Measurements from ENCODE around the gene ETNPPL. TPM values are rescaled to one million over a fixed set of nuclear protein-coding genes. Genes with fewer than 3 reads are reported as not detected.
A peak's percentile ranks its signal among the peaks of the same experiment; 100 is the strongest.

ETNPPL gene
- total RNA-seq, 1 donor from 2014 or later = not detected

DNA sequence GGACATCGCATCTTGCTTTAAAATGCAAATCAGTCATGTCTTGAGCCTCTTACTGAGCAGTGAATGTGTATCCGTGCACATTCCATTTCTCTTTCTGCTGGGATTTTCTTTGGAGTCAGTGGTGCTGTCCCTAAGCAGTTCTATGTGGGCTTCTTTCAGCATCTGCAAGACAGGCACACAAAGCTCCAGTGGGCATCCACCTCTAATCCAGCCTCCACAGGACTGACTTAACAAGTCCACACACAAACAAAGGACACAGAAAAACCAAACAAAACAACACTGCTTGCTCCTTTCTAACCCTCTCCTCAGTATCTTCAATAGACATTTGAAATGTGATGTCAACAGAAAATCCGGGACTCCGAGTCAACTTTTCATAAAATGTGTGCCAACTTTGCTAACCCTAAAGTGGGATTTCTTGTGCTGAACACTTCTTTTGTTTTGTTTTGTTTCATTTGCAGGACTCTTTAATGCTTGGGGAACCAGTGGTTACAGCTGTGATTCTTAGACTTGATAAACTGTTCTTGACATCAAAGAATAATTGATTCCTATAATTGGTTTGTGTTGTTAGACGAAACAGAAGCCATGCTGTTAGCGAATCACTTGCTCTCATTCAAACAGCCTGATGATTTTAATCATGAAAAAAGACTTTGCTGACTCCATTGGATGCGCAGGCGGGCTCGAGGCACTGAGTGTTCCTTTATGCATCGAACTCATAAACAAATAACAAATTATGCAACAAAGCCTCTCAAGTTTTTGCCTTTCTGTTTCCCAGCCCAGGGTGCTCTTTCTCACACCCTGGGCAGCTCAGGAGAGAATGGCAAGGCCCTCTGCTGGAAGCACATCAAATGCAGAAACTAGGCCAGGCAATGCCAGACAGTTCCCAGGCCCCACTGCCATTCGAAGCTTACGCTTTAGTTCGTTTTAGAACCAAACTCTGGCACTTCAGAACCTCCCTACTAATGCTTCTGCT, 20.1 kb downstream of the ETNPPL start:
- H3K4me3 ChIP-seq (ENCODE audit: low read depth, low read length) = no peak overlapping the region
- DNase-seq (ENCODE audit: low read depth) = no peak
- TF ChIP-seq, protein P1, sequence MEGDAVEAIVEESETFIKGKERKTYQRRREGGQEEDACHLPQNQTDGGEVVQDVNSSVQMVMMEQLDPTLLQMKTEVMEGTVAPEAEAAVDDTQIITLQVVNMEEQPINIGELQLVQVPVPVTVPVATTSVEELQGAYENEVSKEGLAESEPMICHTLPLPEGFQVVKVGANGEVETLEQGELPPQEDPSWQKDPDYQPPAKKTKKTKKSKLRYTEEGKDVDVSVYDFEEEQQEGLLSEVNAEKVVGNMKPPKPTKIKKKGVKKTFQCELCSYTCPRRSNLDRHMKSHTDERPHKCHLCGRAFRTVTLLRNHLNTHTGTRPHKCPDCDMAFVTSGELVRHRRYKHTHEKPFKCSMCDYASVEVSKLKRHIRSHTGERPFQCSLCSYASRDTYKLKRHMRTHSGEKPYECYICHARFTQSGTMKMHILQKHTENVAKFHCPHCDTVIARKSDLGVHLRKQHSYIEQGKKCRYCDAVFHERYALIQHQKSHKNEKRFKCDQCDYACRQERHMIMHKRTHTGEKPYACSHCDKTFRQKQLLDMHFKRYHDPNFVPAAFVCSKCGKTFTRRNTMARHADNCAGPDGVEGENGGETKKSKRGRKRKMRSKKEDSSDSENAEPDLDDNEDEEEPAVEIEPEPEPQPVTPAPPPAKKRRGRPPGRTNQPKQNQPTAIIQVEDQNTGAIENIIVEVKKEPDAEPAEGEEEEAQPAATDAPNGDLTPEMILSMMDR (conservative IDR thresholded peaks at IDR 0.05; ENCODE audit: low read depth, low read length) = peak; percentile 14

DNA sequence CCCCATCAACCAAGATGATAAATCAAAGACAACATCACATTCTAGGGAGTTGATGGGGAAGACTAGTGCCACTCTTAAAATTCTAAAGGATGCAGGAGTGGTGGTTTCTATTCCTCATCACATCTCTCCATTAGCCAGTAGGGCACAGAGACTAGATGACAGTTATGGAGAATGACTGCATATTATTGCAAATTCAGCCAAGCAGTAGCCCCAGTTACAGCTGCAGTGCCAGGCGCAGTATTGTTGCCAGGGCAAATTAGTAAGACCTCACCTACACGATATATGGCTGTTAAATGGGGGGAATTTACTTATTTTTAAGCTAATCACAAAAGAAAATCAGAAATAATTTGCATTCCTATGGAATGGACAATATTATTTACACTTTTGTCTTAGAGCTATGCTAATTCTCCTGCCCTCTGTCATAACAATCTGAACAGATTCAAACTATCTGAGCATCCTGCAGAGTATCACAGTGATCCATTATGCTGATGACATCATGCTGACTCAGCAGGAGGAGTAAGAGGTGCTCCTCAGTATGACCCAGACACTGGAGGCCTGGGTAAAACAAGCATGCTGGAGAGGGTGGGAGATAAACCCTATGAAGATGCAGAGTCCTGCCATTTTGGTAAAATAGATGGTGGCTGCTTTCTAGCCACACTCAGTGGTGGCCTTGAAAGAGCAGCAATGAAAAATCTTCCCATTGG, 24.7 kb downstream of the ETNPPL start:
- TF ChIP-seq, protein P1 (conservative IDR thresholded peaks at IDR 0.05; ENCODE audit: low read depth, low read length) = no peak
- H3K4me3 ChIP-seq (ENCODE audit: low read depth, low read length) = no peak overlapping the region
- no peak for DNase-seq (ENCODE audit: low read depth)

DNA sequence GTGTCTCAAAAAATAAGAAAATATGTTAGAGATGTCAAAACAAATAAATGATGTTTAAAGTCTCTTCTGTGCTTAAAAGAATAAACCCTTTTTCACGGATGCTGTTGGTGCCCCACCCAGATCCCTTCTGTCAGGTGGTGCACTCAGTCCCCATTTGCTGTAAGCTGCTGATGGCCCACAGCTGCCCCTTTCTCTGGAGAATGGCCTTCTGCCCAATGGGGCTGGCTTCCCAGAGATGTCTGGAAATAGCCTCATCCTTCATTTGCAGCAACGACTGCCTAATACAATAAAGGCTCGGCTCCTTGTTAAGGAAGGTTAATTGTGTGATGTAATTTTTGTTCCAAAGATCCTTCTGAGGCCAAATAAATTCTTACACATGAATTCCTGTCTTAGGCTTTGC, 31.8 kb downstream of the ETNPPL start:
- TF ChIP-seq, protein P1 (conservative IDR thresholded peaks at IDR 0.05; ENCODE audit: low read depth, low read length) = no peak
- no peak for DNase-seq (ENCODE audit: low read depth)
- H3K4me3 ChIP-seq (ENCODE audit: low read depth, low read length) = no peak overlapping the region

DNA sequence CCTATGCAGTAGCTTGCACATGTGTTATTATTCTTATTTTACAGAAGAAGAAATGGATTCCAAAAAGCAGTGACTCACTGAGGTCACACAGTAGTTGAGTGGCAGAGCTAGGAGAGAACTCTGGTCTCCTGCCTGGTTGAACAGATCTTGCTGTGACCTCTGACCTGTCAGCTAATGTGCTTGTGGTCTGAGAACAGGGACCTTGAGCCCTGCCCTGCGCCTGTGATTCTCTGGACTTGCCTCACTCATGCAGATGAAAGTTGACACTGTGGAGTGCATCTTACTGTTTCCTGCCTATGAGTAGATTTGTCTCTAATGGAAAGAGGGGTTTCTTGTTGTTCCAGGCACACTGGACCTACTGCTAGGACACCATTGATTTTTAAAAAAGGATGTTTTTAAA, 32.3 kb downstream of the ETNPPL start:
- TF ChIP-seq, protein P1 (conservative IDR thresholded peaks at IDR 0.05; ENCODE audit: low read depth, low read length) = no peak
- DNase-seq (ENCODE audit: low read depth) = no peak
- no peak overlapping the region for H3K4me3 ChIP-seq (ENCODE audit: low read depth, low read length)

DNA sequence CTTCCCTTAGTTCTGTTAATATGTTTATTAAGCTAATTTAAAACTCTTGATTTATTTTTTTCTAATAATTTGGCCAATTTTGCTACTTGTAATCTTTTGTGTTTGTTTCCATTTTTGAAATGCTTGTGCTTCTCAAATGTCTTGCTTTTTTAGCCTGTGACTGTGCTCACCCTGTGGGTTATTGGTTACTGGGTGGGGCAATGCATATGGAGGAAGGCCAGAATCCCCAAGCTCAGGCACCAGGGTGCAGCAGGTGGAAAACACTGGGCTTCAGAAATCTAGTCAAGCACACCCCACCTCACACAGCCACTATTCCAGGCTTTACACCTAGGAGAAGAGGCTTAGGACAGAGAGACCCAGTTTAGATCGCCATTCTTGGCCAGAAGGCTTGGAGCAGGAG, 33.1 kb downstream of the ETNPPL start:
- DNase-seq (ENCODE audit: low read depth) = no peak
- TF ChIP-seq, protein P1 (conservative IDR thresholded peaks at IDR 0.05; ENCODE audit: low read depth, low read length) = no peak
- no peak overlapping the region for H3K4me3 ChIP-seq (ENCODE audit: low read depth, low read length)

DNA sequence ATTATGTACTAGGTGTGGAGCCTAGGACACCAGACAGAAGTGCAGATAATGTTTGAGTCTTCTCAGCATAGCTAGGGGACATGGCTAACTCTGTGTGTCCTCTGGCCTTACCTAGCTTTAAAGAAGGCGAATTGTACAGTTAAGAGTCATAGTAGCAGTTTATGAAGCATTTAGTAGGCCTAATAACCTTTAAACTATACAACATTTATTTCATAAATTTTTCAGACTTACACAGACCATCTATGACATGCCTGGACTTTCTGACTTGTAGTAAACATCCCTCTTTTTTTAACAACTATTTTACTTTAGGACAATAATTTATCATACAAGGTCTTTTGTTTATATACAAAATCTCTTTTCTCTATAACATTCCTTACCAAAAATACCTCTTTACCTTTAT, 37.4 kb downstream of the ETNPPL start:
- no peak overlapping the region for H3K4me3 ChIP-seq (ENCODE audit: low read depth, low read length)
- DNase-seq (ENCODE audit: low read depth) = no peak
- TF ChIP-seq, protein P1 (conservative IDR thresholded peaks at IDR 0.05; ENCODE audit: low read depth, low read length) = no peak

Data from epithelial cell of proximal tubule (primary cell).